A549 (cell line): ENCODE results near the gene TUBA4A. TPM values are rescaled to one million over a fixed set of nuclear protein-coding genes. Genes with fewer than 3 reads are reported as not detected.

Experiments used
- ATAC-seq, 2 experiments: fragments of 200-7000 bp in 1 of 2; fragments of >200 bp in 1 of 2; cut with Nextera tagmentation in 1 of 2; cut with Tn5 transposase in 1 of 2; 3 replicates each; pipeline versions ENCODE4 v1.8.0 to v1.9.1; 2018 to 2020; ENCODE audit warnings: mild to moderate bottlenecking in 1 of 2, moderate library complexity in 1 of 2
- CTCF ChIA-PET: fragments of 300-600 bp; sonication (Branson Sonifier 250); formaldehyde crosslinking; extraction: SDS; loops from one replicate; lab custom pipeline; 2021; ENCODE audit warnings: antibody characterized with exemption, inconsistent platforms; lab: Yijun Ruan, JAX
- POLR2A ChIA-PET: fragments of 350-600 bp; formaldehyde crosslinking; extraction: SDS; loops from one replicate; lab custom pipeline; 2021; ENCODE audit warnings: antibody characterized with exemption, inconsistent platforms; lab: Yijun Ruan, JAX
- DNase-seq, 2 experiments: peaks; one replicate each; pipeline versions ENCODE4 v3.0.0 to v3.0.0-alpha.2; 2011 to 2016; ENCODE audit warnings: low read depth in 1 of 2, low spot score in 1 of 2
- FAIRE-seq: peaks from 2 replicates; lab custom pipeline; 2011; peaks lifted over from hg19 to GRCh38; lab: Jason Lieb, UNC
- H3K27ac ChIP-seq, 2 experiments: fragments of >200 bp; sonication (Bioruptor Twin); formaldehyde crosslinking; 3 replicates each; pipeline ENCODE4 v1.5.1; 2016 to 2017
- H3K4me1 ChIP-seq: fragments of >200 bp; sonication (Bioruptor Twin); formaldehyde crosslinking; 3 replicates; pipeline ENCODE4 v1.6.1; 2016
- H3K4me2 ChIP-seq: fragments of >200 bp; sonication (Bioruptor Twin); formaldehyde crosslinking; 3 replicates; pipeline ENCODE4 v1.6.1; 2016
- H3K4me3 ChIP-seq: fragments of >200 bp; sonication (Bioruptor Twin); formaldehyde crosslinking; 3 replicates; pipeline ENCODE4 v1.5.1; 2016
- H3K9me3 ChIP-seq: fragments of >200 bp; sonication (Bioruptor Twin); formaldehyde crosslinking; 3 replicates; pipeline ENCODE4 v1.6.1; 2016
- ATOH8 ChIP-seq: fragments of 250-450 bp; sonication (Bioruptor Pico); IDR thresholded peaks from 2 replicates; pipeline ENCODE4 v1.5.0; 2020; ENCODE audit warnings: low read depth, mild to moderate bottlenecking, moderate library complexity
- BCL3 ChIP-seq: fragments of >200 bp; sonication (Bioruptor Twin); formaldehyde crosslinking; IDR thresholded peaks from 3 replicates; pipeline ENCODE4 v1.6.1; 2016
- CBX2 ChIP-seq: fragments of 200-600 bp; sonication (generic); IDR thresholded peaks from 2 replicates; pipeline ENCODE4 v1.6.1; 2016; ENCODE audit warnings: low read depth, mild to moderate bottlenecking, borderline replicate concordance
- EHF ChIP-seq: fragments of 250-450 bp; sonication (Bioruptor Pico); IDR thresholded peaks from 2 replicates; pipeline ENCODE4 v1.5.0; 2020; ENCODE audit warnings: mild to moderate bottlenecking
- ELK1 ChIP-seq: fragments of 150-350 bp; IDR thresholded peaks from 2 replicates; pipeline ENCODE4 v1.6.1; 2014; ENCODE audit warnings: low read depth, mild to moderate bottlenecking, low read length
- FOSB ChIP-seq: fragments of 250-450 bp; sonication (Bioruptor Pico); IDR thresholded peaks from 2 replicates; pipeline ENCODE4 v1.5.0; 2020; ENCODE audit warnings: mild to moderate bottlenecking, moderate library complexity
- FOSL2 ChIP-seq, 2 experiments: fragments of 450-650 bp in 1 of 2; fragments of >200 bp in 1 of 2; sonication (Bioruptor Twin) in 1 of 2; formaldehyde crosslinking; IDR thresholded peaks; 2 replicates each; pipeline versions ENCODE4 v1.5.0 to v1.6.1; 2016 to 2020; ENCODE audit warnings: mild to moderate bottlenecking in 1 of 2, moderate library complexity in 1 of 2
- FOXS1 ChIP-seq: fragments of 250-450 bp; sonication (Bioruptor Pico); IDR thresholded peaks from 2 replicates; pipeline ENCODE4 v1.5.0; 2020; ENCODE audit warnings: mild to moderate bottlenecking, moderate library complexity
- HES2 ChIP-seq: fragments of >200 bp; sonication (Bioruptor Twin); formaldehyde crosslinking; IDR thresholded peaks from 2 replicates; pipeline ENCODE4 v1.6.1; 2016
- HOXA7 ChIP-seq: fragments of 250-450 bp; sonication (Bioruptor Pico); IDR thresholded peaks from 2 replicates; pipeline ENCODE4 v1.5.0; 2020; ENCODE audit warnings: mild to moderate bottlenecking, moderate library complexity
- JUN ChIP-seq, 2 experiments: fragments of >200 bp; sonication (Bioruptor Twin); formaldehyde crosslinking; IDR thresholded peaks; 2 replicates in 1 of 2; 3 replicates in 1 of 2; pipeline ENCODE4 v1.6.1; 2016 to 2017
- JUNB ChIP-seq: fragments of >200 bp; sonication (Bioruptor Twin); formaldehyde crosslinking; IDR thresholded peaks from 2 replicates; pipeline ENCODE4 v1.6.1; 2016
- NR3C1 ChIP-seq: fragments of >200 bp; sonication (Bioruptor Twin); formaldehyde crosslinking; IDR thresholded peaks from 3 replicates; pipeline ENCODE4 v1.6.1; 2017
- POLR2A ChIP-seq: IDR thresholded peaks from 2 replicates; pipeline ENCODE4 v1.6.1; 2012; ENCODE audit warnings: mild to moderate bottlenecking, low read length
- RAD21 ChIP-seq, 2 experiments: fragments of >200 bp in 1 of 2; sonication (Bioruptor Twin) in 1 of 2; formaldehyde crosslinking in 1 of 2; IDR thresholded peaks in 1 of 2; conservative IDR thresholded peaks in 1 of 2; 2 replicates in 1 of 2; 3 replicates in 1 of 2; pipeline ENCODE4 v1.6.1; 2012 to 2018; ENCODE audit warnings: inconsistent platforms in 1 of 2
- RARB ChIP-seq: fragments of 250-450 bp; sonication (Bioruptor Pico); IDR thresholded peaks from 2 replicates; pipeline ENCODE4 v1.8.0; 2021; ENCODE audit warnings: mild to moderate bottlenecking, moderate library complexity
- RFX5 ChIP-seq: fragments of 450-650 bp; IDR thresholded peaks from 2 replicates; pipeline ENCODE4 v1.7.1; 2014; ENCODE audit warnings: antibody characterized with exemption, mild to moderate bottlenecking, moderate library complexity
- SREBF2 ChIP-seq: fragments of 450-650 bp; IDR thresholded peaks from 2 replicates; pipeline ENCODE4 v1.6.1; 2014; ENCODE audit warnings: mild to moderate bottlenecking, moderate library complexity
- TFCP2L1 ChIP-seq: fragments of 250-450 bp; sonication (Bioruptor Pico); IDR thresholded peaks from 2 replicates; pipeline ENCODE4 v1.5.0; 2021; ENCODE audit warnings: mild to moderate bottlenecking
- TP53 ChIP-seq: fragments of 250-450 bp; sonication (Bioruptor Pico); IDR thresholded peaks from 2 replicates; pipeline ENCODE4 v1.5.0; 2021; ENCODE audit warnings: mild to moderate bottlenecking, moderate library complexity
- ZC3H11A ChIP-seq: fragments of 450-650 bp; IDR thresholded peaks from 2 replicates; pipeline ENCODE4 v1.6.1; 2014; ENCODE audit warnings: antibody characterized with exemption, mild to moderate bottlenecking
- ZNF302 ChIP-seq: fragments of 250-450 bp; sonication (Bioruptor Pico); IDR thresholded peaks from 2 replicates; pipeline ENCODE4 v1.9.0; 2021; ENCODE audit warnings: inconsistent platforms, mild to moderate bottlenecking, moderate library complexity
- WGBS: methylation state at CpG from one replicate; pipeline ENCODE4 v1.1.6; 2017; ENCODE audit errors: missing lambda C conversion rate; 5-methylcytosine and 5-hydroxymethylcytosine counted together
- polyA plus RNA-seq, 4 experiments: library from polyadenylated mRNA; depleted of rRNA in 3 of 4; stranded (reverse); fragments of >200 nt; fragmentation: RNase III in 1 of 4; extraction: RNeasy Plus Mini Kit Qiagen cat#74134 plus additional on column Dnase treatment in 1 of 4; gene quantifications; 2 replicates in 3 of 4; 3 replicates in 1 of 4; pipeline ENCODE4 v1.2.3, GENCODE V29; 2011 to 2017

Gene TUBA4A
- polyA plus RNA-seq, 2 of the 4 experiments (the other 2 are of a cell fraction): 222 to 450 TPM

GRCh38 chr2:219243291-219243761 lies 10.4 kb downstream of the TUBA4A start:
- FAIRE-seq: no peak
- no peak for DNase-seq
- no peak overlapping the region for H3K4me3 ChIP-seq
- WGBS: 89% methylated on average over 28 of the region's 28 CpGs
- ATAC-seq: no peak
- POLR2A ChIA-PET: interaction anchor here (0.6 kb wide), 1 partner anchor 30 kb away, joined by 7 read pairs; no protein-coding TSS in a partner anchor
- no peak overlapping the region for H3K27ac ChIP-seq
- no peaks in the 10 kb centered on the region for H3K9me3 ChIP-seq
- TF ChIP-seq TP53 (no peak), POLR2A (0 out of 2 replicates have a peak, but pooled peaks have one; percentile 11), ZC3H11A (no peak), HOXA7 (CRISPR knock-in tag) (no peak), RAD21 (conservative IDR thresholded peaks at IDR 0.05 in 1 of 2, IDR thresholded peaks at IDR 0.05 in 1 of 2) (no peak)
- H3K4me1 ChIP-seq: peaks cover 32% of the 10 kb centered on the region
- H3K4me2 ChIP-seq: no peak overlapping the region
- CTCF ChIA-PET: interaction anchor here (2.8 to 3.4 kb wide), 2 partner anchors 35 to 51 kb away, joined by 19 to 20 read pairs; partner anchors contain the start of gene DNAJB2

- no peak for ATAC-seq
- no peak overlapping the region for H3K27ac ChIP-seq
- no peak overlapping the region for H3K4me3 ChIP-seq
- ChIA-PET CTCF (interaction anchor here (1.0 to 9.4 kb wide), 8 partner anchors 11 to 75 kb away, joined by 3 to 86 read pairs (median 4); partner anchors contain the start of genes GLB1L and STK16), POLR2A (interaction anchor here (1.2 kb wide), 1 partner anchor 11 kb away, joined by 5 read pairs; the partner anchor contains the start of genes GLB1L and STK16)
- TF ChIP-seq FOSL2 (IDR thresholded peaks at IDR 0.05) (no peak), FOSL2 (CRISPR knock-in tag; IDR thresholded peaks at IDR 0.05) (no peak), ZC3H11A (no peak), FOXS1 (no peak), ATOH8 (CRISPR knock-in tag) (no peak), SREBF2 (no peak), BCL3 (no peak), JUNB (no peak), FOSB (CRISPR knock-in tag) (no peak), HES2 (no peak), CBX2 (no peak), JUN (IDR thresholded peaks at IDR 0.05) (no peak), ZNF302 (CRISPR knock-in tag) (no peak), NR3C1 (no peak), RFX5 (no peak), RARB (no peak), EHF (CRISPR knock-in tag) (no peak), POLR2A (no peak), TFCP2L1 (no peak), ELK1 (no peak)
- no peaks in the 10 kb centered on the region for H3K9me3 ChIP-seq
- no peak overlapping the region for H3K4me2 ChIP-seq
- DNase-seq: no peak
- WGBS: 93% methylated on average over 3 of the region's 3 CpGs
- peaks cover 8% of the 10 kb centered on the region; the same call in 2 of the 3 replicates for H3K4me1 ChIP-seq
- no peak for FAIRE-seq
Measured at GRCh38 chr2:219234331-219234730, 19.4 kb downstream of the TUBA4A start.
